PC-3 (cell line): Measurements from ENCODE around the gene FFAR4. TPM values are rescaled to one million over a fixed set of nuclear protein-coding genes. Genes with fewer than 3 reads are reported as not detected.

Experiments used
- ATAC-seq: fragments of 200-7000 bp; cut with Tn5 transposase; 2 replicates; pipeline ENCODE4 v1.9.1; 2020; ENCODE audit warnings: mild to moderate bottlenecking, moderate library complexity
- BruUV-seq: library from RNA; stranded (reverse); fragments of 400-500 nt; replicated peaks from 2 replicates; lab custom pipeline; 2021; lab: Mats Ljungman, UMichigan
- CTCF ChIA-PET: fragments of 300-600 bp; sonication (Branson Sonifier 250); formaldehyde crosslinking; loops from one replicate; lab custom pipeline; 2022; ENCODE audit warnings: antibody characterized with exemption; lab: Charles Lee
- POLR2A ChIA-PET: fragments of 300-600 bp; sonication (Branson Sonifier 250); formaldehyde crosslinking; loops from one replicate; lab custom pipeline; 2022; ENCODE audit warnings: antibody characterized with exemption; ENCODE audit not compliant: unreplicated experiment; lab: Charles Lee
- DNase-seq: peaks from one replicate; pipeline ENCODE4 v3.0.0-alpha.2; 2015
- H2AFZ ChIP-seq: fragments of 300-600 bp; sonication (generic); 2 replicates; pipeline ENCODE4 v1.6.0; 2016; ENCODE audit warnings: antibody characterized with exemption, low read length
- H3F3A ChIP-seq: fragments of 300-600 bp; sonication (generic); one replicate; pipeline ENCODE4 v1.6.0; 2017; ENCODE audit warnings: antibody characterized with exemption, low read length, control low read depth, mild to moderate bottlenecking; ENCODE audit not compliant: unreplicated experiment
- H3K27ac ChIP-seq: fragments of 300-600 bp; sonication (generic); 2 replicates; pipeline ENCODE4 v1.5.1; 2016; ENCODE audit warnings: mild to moderate bottlenecking, low read length
- H3K27me3 ChIP-seq: fragments of 300-600 bp; sonication (generic); 2 replicates; pipeline ENCODE4 v1.6.1; 2016; ENCODE audit warnings: low read length, mixed read lengths
- H3K36me3 ChIP-seq: fragments of 300-600 bp; sonication (generic); 2 replicates; pipeline ENCODE4 v1.6.1; 2016; ENCODE audit warnings: low read depth, mixed run types, low read length, mixed read lengths
- H3K4me1 ChIP-seq: fragments of 300-600 bp; sonication (generic); 2 replicates; pipeline ENCODE4 v1.5.1; 2016; ENCODE audit warnings: low read length; ENCODE audit not compliant: insufficient read depth
- H3K4me2 ChIP-seq: fragments of 300-600 bp; sonication (generic); 2 replicates; pipeline ENCODE4 v1.6.0; 2016; ENCODE audit warnings: low read length
- H3K4me3 ChIP-seq: fragments of 300-600 bp; sonication (generic); 2 replicates; pipeline ENCODE4 v1.5.1; 2016; ENCODE audit warnings: mild to moderate bottlenecking, low read length, mixed read lengths
- H3K79me2 ChIP-seq: fragments of 300-600 bp; sonication (generic); 2 replicates; pipeline ENCODE4 v1.6.1; 2017; ENCODE audit warnings: low read length, mixed read lengths
- H3K9ac ChIP-seq: fragments of 300-600 bp; sonication (generic); 2 replicates; pipeline ENCODE4 v1.6.0; 2016; ENCODE audit warnings: mild to moderate bottlenecking, low read length
- H3K9me2 ChIP-seq: fragments of 300-600 bp; sonication (generic); replicated peaks from 2 replicates; pipeline ENCODE4 v1.6.1; 2016; ENCODE audit warnings: mixed run types, low read length, mixed read lengths
- H3K9me3 ChIP-seq: fragments of 300-600 bp; sonication (generic); 2 replicates; pipeline ENCODE4 v1.6.1; 2016; ENCODE audit warnings: low read length, mixed read lengths
- H4K20me1 ChIP-seq: fragments of 300-600 bp; sonication (generic); 2 replicates; pipeline ENCODE4 v1.6.1; 2016; ENCODE audit warnings: low read length, mixed read lengths
- EZH2 ChIP-seq: fragments of 300-600 bp; sonication (generic); IDR thresholded peaks from one replicate; pipeline ENCODE4 v1.6.1; 2017; ENCODE audit warnings: antibody characterized with exemption, mild to moderate bottlenecking, low read length; ENCODE audit not compliant: unreplicated experiment
- EZH2phosphoT487 ChIP-seq: fragments of 300-600 bp; sonication (generic); IDR thresholded peaks from 2 replicates; pipeline ENCODE4 v1.6.1; 2018; ENCODE audit warnings: mild to moderate bottlenecking, antibody characterized with exemption, low read length, borderline replicate concordance
- intact Hi-C: fragments of 100-400 bp; cut with micrococcal nuclease; formaldehyde crosslinking; loops from 2 replicates; pipeline ENCODE4 v1.9.0; 2023
- total RNA-seq: library from RNA; depleted of rRNA; stranded (reverse); fragments of >200 nt; gene quantifications from 2 replicates; pipeline ENCODE4 v1.2.3, GENCODE V29; 2014
- TF ChIP-seq, protein P1 (sequence below): fragments of 300-600 bp; sonication (generic); conservative IDR thresholded peaks from 2 replicates; pipeline ENCODE4 v1.5.1; 2017; ENCODE audit warnings: antibody characterized with exemption, low read depth, mild to moderate bottlenecking, low read length

FFAR4 gene
- total RNA-seq, 1 experiment from 2014 or later: 1.5 TPM

- Histone ChIP-seq H4K20me1 (no peaks in the 10 kb centered on the region), H3K36me3 (no peaks in the 10 kb centered on the region), H2AFZ (no peak overlapping the region), H3K4me1 (peaks cover 12% of the 10 kb centered on the region; the same call in 1 of the 2 replicates), H3K9me3 (no peaks in the 10 kb centered on the region), H3K27me3 (no peaks in the 10 kb centered on the region), H3F3A (no peaks in the 10 kb centered on the region), H3K9me2 (no peaks in the 10 kb centered on the region), H3K4me3 (no peak overlapping the region), H3K4me2 (no peak overlapping the region), H3K79me2 (no peaks in the 10 kb centered on the region), H3K27ac (no peak overlapping the region), H3K9ac (no peak overlapping the region)
- TF ChIP-seq, protein P1, sequence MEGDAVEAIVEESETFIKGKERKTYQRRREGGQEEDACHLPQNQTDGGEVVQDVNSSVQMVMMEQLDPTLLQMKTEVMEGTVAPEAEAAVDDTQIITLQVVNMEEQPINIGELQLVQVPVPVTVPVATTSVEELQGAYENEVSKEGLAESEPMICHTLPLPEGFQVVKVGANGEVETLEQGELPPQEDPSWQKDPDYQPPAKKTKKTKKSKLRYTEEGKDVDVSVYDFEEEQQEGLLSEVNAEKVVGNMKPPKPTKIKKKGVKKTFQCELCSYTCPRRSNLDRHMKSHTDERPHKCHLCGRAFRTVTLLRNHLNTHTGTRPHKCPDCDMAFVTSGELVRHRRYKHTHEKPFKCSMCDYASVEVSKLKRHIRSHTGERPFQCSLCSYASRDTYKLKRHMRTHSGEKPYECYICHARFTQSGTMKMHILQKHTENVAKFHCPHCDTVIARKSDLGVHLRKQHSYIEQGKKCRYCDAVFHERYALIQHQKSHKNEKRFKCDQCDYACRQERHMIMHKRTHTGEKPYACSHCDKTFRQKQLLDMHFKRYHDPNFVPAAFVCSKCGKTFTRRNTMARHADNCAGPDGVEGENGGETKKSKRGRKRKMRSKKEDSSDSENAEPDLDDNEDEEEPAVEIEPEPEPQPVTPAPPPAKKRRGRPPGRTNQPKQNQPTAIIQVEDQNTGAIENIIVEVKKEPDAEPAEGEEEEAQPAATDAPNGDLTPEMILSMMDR: no peak
- TF ChIP-seq EZH2 (no peak), EZH2phosphoT487 (no peak)
- ChIA-PET CTCF (no interaction called here), POLR2A (no interaction called here)
- BruUV-seq: no TSS peak
- ATAC-seq (no peak), DNase-seq (no peak)
- intact Hi-C loops: no loop called here
These were observed 54.5 kb downstream of the FFAR4 start for GRCh38 chr10:93620925-93621324.

DNA sequence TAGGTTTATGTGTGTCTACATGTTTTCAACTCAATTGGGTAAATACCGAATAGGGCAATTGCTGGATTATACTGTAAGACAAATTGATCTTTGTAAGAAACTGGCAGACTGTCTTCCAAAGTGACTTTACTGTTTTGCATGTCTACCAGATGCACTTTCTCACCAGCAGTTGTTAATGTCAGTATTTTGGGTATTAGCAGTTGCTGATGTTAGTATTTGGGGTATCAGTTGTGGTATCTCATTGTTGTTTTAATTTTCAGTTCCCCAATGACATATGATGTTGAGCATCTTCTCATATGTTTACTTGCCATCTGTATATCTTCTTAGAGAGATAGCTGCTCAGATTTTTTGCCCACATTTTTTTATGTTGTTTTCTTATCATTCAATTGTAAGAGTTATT, 56.5 kb downstream of the FFAR4 start:
- Histone ChIP-seq H4K20me1 (no peaks in the 10 kb centered on the region), H3K79me2 (no peaks in the 10 kb centered on the region), H2AFZ (no peak overlapping the region), H3K27me3 (no peaks in the 10 kb centered on the region), H3K4me3 (no peak overlapping the region), H3K4me1 (peaks cover 12% of the 10 kb centered on the region; the same call in 1 of the 2 replicates), H3K36me3 (no peaks in the 10 kb centered on the region), H3K9ac (no peak overlapping the region), H3K9me3 (no peaks in the 10 kb centered on the region), H3K27ac (no peak overlapping the region), H3F3A (no peaks in the 10 kb centered on the region), H3K4me2 (no peak overlapping the region), H3K9me2 (no peaks in the 10 kb centered on the region)
- TF ChIP-seq EZH2: no peak
- TF ChIP-seq EZH2phosphoT487: no peak
- TF ChIP-seq, protein P1: no peak
- CTCF ChIA-PET: no interaction called here
- DNase-seq (no peak), ATAC-seq (no peak)
- POLR2A ChIA-PET: no interaction called here
- intact Hi-C loops: no loop called here
- BruUV-seq: no TSS peak

DNA sequence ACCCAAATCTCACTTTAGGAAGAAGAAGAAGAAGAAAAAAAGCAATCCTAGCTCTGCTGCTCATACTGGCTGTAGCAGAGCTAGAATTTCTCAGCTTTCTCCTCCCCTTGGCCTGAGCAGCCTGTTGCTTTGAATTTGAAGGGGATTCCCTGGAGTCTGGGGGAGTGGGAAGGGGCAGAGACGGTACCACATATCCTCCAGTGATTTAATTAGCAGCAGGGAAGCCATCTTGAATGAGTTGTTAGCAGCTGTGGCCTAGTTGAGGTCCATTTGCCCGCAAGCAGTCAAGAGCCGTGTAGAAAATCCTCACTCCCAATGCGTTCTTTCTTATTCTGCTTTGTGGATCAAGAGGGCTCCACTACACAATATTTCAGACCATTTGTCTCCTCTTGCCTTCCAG, 62.4 kb downstream of the FFAR4 start:
- Histone ChIP-seq H2AFZ (no peak overlapping the region), H3K4me2 (no peak overlapping the region), H3K4me1 (no peaks in the 10 kb centered on the region), H3K36me3 (no peaks in the 10 kb centered on the region), H3K4me3 (no peak overlapping the region), H3K79me2 (no peaks in the 10 kb centered on the region), H3K9me2 (no peaks in the 10 kb centered on the region), H3K9me3 (no peaks in the 10 kb centered on the region), H3F3A (no peaks in the 10 kb centered on the region), H3K27me3 (no peaks in the 10 kb centered on the region), H3K9ac (no peak overlapping the region), H3K27ac (no peak overlapping the region), H4K20me1 (no peaks in the 10 kb centered on the region)
- ATAC-seq (no peak), DNase-seq (no peak)
- intact Hi-C loops: no loop called here
- BruUV-seq: no TSS peak
- TF ChIP-seq, protein P1: no peak
- ChIA-PET CTCF (no interaction called here), POLR2A (no interaction called here)
